IMR-90 (cell line): ENCODE data around the gene ASMTL. TPM values are rescaled to one million over a fixed set of nuclear protein-coding genes. Genes with fewer than 3 reads are reported as not detected.
A peak's percentile ranks its signal among the peaks of the same experiment; 100 is the strongest.

Experiments
- ATAC-seq: fragments of 200-7000 bp; cut with Tn5 transposase; 2 replicates; pipeline ENCODE4 v1.9.1; 2020; ENCODE audit warnings: low read depth, mild to moderate bottlenecking, moderate library complexity
- BruUV-seq: library from RNA; stranded (reverse); fragments of 400-500 nt; replicated peaks from 2 replicates; lab custom pipeline; 2021; lab: Mats Ljungman, UMichigan
- CTCF ChIA-PET: fragments of 300-600 bp; formaldehyde crosslinking; extraction: SDS; loops from one replicate; lab custom pipeline; 2021; ENCODE audit warnings: antibody characterized with exemption; lab: Yijun Ruan, JAX
- POLR2A ChIA-PET: fragments of 300-600 bp; sonication (Branson Sonifier 250); formaldehyde crosslinking; loops from one replicate; lab custom pipeline; 2022; ENCODE audit warnings: antibody characterized with exemption; ENCODE audit not compliant: unreplicated experiment; lab: Charles Lee
- DNase-seq: peaks from one replicate; pipeline ENCODE4 v3.0.0; 2013
- H2AFZ ChIP-seq: replicated peaks from 2 replicates; pipeline ENCODE3; 2013; ENCODE audit warnings: low read length, mild to moderate bottlenecking; ENCODE audit not compliant: poor library complexity
- H2AK5ac ChIP-seq: 2 replicates; pipeline ENCODE4 v1.6.1; 2013; ENCODE audit warnings: low read depth, low read length, inconsistent platforms
- H2AK9ac ChIP-seq: replicated peaks from 2 replicates; pipeline ENCODE3; 2013; ENCODE audit warnings: mild to moderate bottlenecking, low read depth, low read length, moderate library complexity; ENCODE audit not compliant: poor library complexity
- H2BK120ac ChIP-seq: 2 replicates; pipeline ENCODE4 v1.6.1; 2013; ENCODE audit warnings: low read depth, low read length, inconsistent platforms
- H2BK15ac ChIP-seq: 3 replicates; pipeline ENCODE4 v1.6.1; 2013; ENCODE audit warnings: low read depth, low read length, inconsistent platforms
- H2BK20ac ChIP-seq: 2 replicates; pipeline ENCODE4 v1.6.1; 2013; ENCODE audit warnings: low read depth, mild to moderate bottlenecking, inconsistent platforms, low read length, moderate library complexity
- H2BK5ac ChIP-seq: 2 replicates; pipeline ENCODE4 v1.6.1; 2013; ENCODE audit warnings: mild to moderate bottlenecking, low read depth, low read length, inconsistent platforms; ENCODE audit not compliant: poor library complexity, severe bottlenecking
- H3K14ac ChIP-seq: replicated peaks from 2 replicates; pipeline ENCODE4 v1.6.1; 2013; ENCODE audit warnings: low read depth, low read length, inconsistent platforms
- H3K18ac ChIP-seq: 2 replicates; pipeline ENCODE4 v1.6.1; 2013; ENCODE audit warnings: low read depth, low read length, control low read depth
- H3K23ac ChIP-seq: 2 replicates; pipeline ENCODE4 v1.6.1; 2013; ENCODE audit warnings: low read depth, low read length, inconsistent platforms
- H3K27ac ChIP-seq: 2 replicates; pipeline ENCODE4 v1.5.1; 2013; ENCODE audit warnings: mild to moderate bottlenecking, control low read depth, low read length; ENCODE audit not compliant: insufficient read depth
- H3K27me3 ChIP-seq: 2 replicates; pipeline ENCODE4 v1.6.1; 2013; ENCODE audit warnings: low read length; ENCODE audit not compliant: control insufficient read depth, insufficient read depth
- H3K36me3 ChIP-seq: 2 replicates; pipeline ENCODE4 v1.6.1; 2013; ENCODE audit warnings: low read length, mixed read lengths; ENCODE audit not compliant: control insufficient read depth, insufficient read depth
- H3K4ac ChIP-seq: 2 replicates; pipeline ENCODE4 v1.6.1; 2013; ENCODE audit warnings: low read depth, low read length, inconsistent platforms
- H3K4me1 ChIP-seq: 2 replicates; pipeline ENCODE4 v1.6.1; 2013; ENCODE audit warnings: low read length, mixed read lengths; ENCODE audit not compliant: control insufficient read depth, insufficient read depth
- H3K4me2 ChIP-seq: 2 replicates; pipeline ENCODE4 v1.6.1; 2013; ENCODE audit warnings: low read depth, mild to moderate bottlenecking, control low read depth, low read length, moderate library complexity
- H3K4me3 ChIP-seq: 2 replicates; pipeline ENCODE4 v1.5.1; 2013; ENCODE audit warnings: low read depth, mild to moderate bottlenecking, control low read depth, low read length, moderate library complexity; ENCODE audit not compliant: insufficient read depth
- H3K56ac ChIP-seq: 2 replicates; pipeline ENCODE4 v1.6.1; 2013; ENCODE audit warnings: low read length, inconsistent platforms; ENCODE audit not compliant: insufficient read depth; ENCODE audit errors: extremely low read depth
- H3K79me1 ChIP-seq, 2 experiments: 2 replicates each; pipeline ENCODE4 v1.6.1; 2013; ENCODE audit warnings: low read length in 2 of 2, inconsistent platforms in 1 of 2, low read depth in 1 of 2
- H3K9ac ChIP-seq: 2 replicates; pipeline ENCODE4 v1.6.1; 2013; ENCODE audit warnings: low read depth, low read length, control low read depth
- H3K9me1 ChIP-seq: 2 replicates; pipeline ENCODE4 v1.6.1; 2013; ENCODE audit warnings: low read length, inconsistent platforms; ENCODE audit not compliant: insufficient read depth
- H3K9me3 ChIP-seq: 2 replicates; pipeline ENCODE4 v1.6.1; 2013; ENCODE audit warnings: low read length; ENCODE audit not compliant: control insufficient read depth, insufficient read depth
- H4K20me1 ChIP-seq: 2 replicates; pipeline ENCODE4 v1.6.1; 2013; ENCODE audit warnings: low read length, inconsistent platforms; ENCODE audit not compliant: insufficient read depth
- H4K5ac ChIP-seq: 2 replicates; pipeline ENCODE4 v1.6.1; 2013; ENCODE audit warnings: mild to moderate bottlenecking, low read depth, low read length, control low read depth
- H4K8ac ChIP-seq, 2 experiments: 2 replicates each; pipeline ENCODE4 v1.6.1; 2013; ENCODE audit warnings: low read depth in 2 of 2, low read length in 2 of 2, control low read depth in 1 of 2, inconsistent platforms in 1 of 2
- H4K91ac ChIP-seq: 2 replicates; pipeline ENCODE4 v1.6.1; 2013; ENCODE audit warnings: low read depth, low read length, inconsistent platforms; ENCODE audit not compliant: insufficient read depth
- BHLHE40 ChIP-seq: fragments of 150-350 bp; IDR thresholded peaks from 2 replicates; pipeline ENCODE4 v1.6.1; 2016; ENCODE audit warnings: mild to moderate bottlenecking, low read depth, low read length
- CHD1 ChIP-seq: IDR thresholded peaks from 2 replicates; pipeline ENCODE4 v1.6.1; 2012; ENCODE audit warnings: low read depth, low read length, improper control_type of control experiment
- FOS ChIP-seq: fragments of 150-350 bp; IDR thresholded peaks from 2 replicates; pipeline ENCODE4 v1.6.1; 2016; ENCODE audit warnings: low read depth, low read length
- MAFK ChIP-seq: IDR thresholded peaks from 2 replicates; pipeline ENCODE4 v1.6.1; 2012; ENCODE audit warnings: low read depth, low read length, improper control_type of control experiment
- MAZ ChIP-seq: IDR thresholded peaks from 2 replicates; pipeline ENCODE4 v1.6.1; 2012; ENCODE audit warnings: low read depth, mild to moderate bottlenecking, low read length, improper control_type of control experiment, moderate library complexity, borderline replicate concordance
- MXI1 ChIP-seq: IDR thresholded peaks from 2 replicates; pipeline ENCODE4 v1.6.1; 2012; ENCODE audit warnings: low read depth, mild to moderate bottlenecking, low read length, moderate library complexity, borderline replicate concordance
- NFE2L2 ChIP-seq: fragments of 150-350 bp; IDR thresholded peaks from 2 replicates; pipeline ENCODE4 v1.6.1; 2016; ENCODE audit warnings: low read depth, mild to moderate bottlenecking, low read length
- POLR2A ChIP-seq: IDR thresholded peaks from 2 replicates; pipeline ENCODE4 v1.6.1; 2012; ENCODE audit warnings: mild to moderate bottlenecking, low read depth, low read length
- RAD21 ChIP-seq: IDR thresholded peaks from 2 replicates; pipeline ENCODE4 v1.6.1; 2012; ENCODE audit warnings: low read length, improper control_type of control experiment
- RFX5 ChIP-seq: IDR thresholded peaks from 2 replicates; pipeline ENCODE4 v1.8.0; 2012; ENCODE audit warnings: low read depth, mild to moderate bottlenecking, low read length, moderate library complexity
- SMC3 ChIP-seq: fragments of 150-350 bp; IDR thresholded peaks from 2 replicates; pipeline ENCODE4 v1.6.1; 2016; ENCODE audit warnings: low read depth, mild to moderate bottlenecking, antibody characterized with exemption, low read length, moderate library complexity
- WGBS, 2 experiments: methylation state at CpG; one replicate each; pipeline versions ENCODE4 v1.1.5 to v1.1.7; 2013; ENCODE audit warnings: missing lambda C conversion rate in 2 of 2; ENCODE audit not compliant: insufficient read length in 1 of 2; ENCODE audit errors: extremely low coverage in 2 of 2; 5-methylcytosine and 5-hydroxymethylcytosine counted together
- dilution Hi-C: fragments of 300-500 bp; cut with HindIII; formaldehyde crosslinking; loops from one replicate; pipeline ENCODE4 v1.14.3; 2018; ENCODE audit warnings: low sequenced_read_pairs; ENCODE audit not compliant: unreplicated experiment
- in situ Hi-C: fragments of 300-500 bp; cut with MboI; formaldehyde crosslinking; loops from 3 replicates; pipeline ENCODE4 v1.14.3; 2019; ENCODE audit warnings: low sequenced_read_pairs, inconsistent platforms, mixed read lengths
- intact Hi-C: fragments of 100-400 bp; cut with micrococcal nuclease; formaldehyde crosslinking; loops from 2 replicates; pipeline ENCODE4 v1.10.0; 2022
- polyA plus RNA-seq, 3 experiments: library from polyadenylated mRNA; depleted of rRNA; stranded (reverse); fragments of >200 nt; gene quantifications; 2 replicates each; pipeline ENCODE4 v1.2.3, GENCODE V29; 2012; ENCODE audit warnings: low replicate concordance in 1 of 3
- total RNA-seq: library from RNA; depleted of rRNA; stranded (reverse); fragments of >200 nt; gene quantifications from 2 replicates; pipeline ENCODE4 v1.2.3, GENCODE V29; 2012
- TF ChIP-seq, protein P1 (sequence below): fragments of 150-350 bp; IDR thresholded peaks from 2 replicates; pipeline ENCODE4 v1.6.1; 2016; ENCODE audit warnings: low read depth, mild to moderate bottlenecking, low read length, moderate library complexity, borderline replicate concordance
- TF ChIP-seq, protein P2 (sequence below): conservative IDR thresholded peaks from 2 replicates; pipeline ENCODE4 v1.5.1; 2012; ENCODE audit warnings: mild to moderate bottlenecking, low read depth, low read length, improper control_type of control experiment
- TF ChIP-seq, protein P3 (sequence below): fragments of 150-350 bp; IDR thresholded peaks from 2 replicates; pipeline ENCODE4 v1.6.1; 2017; ENCODE audit warnings: mild to moderate bottlenecking, antibody characterized with exemption, low read length, low read depth

Gene ASMTL
- total and polyA plus RNA-seq, 2 of the 4 experiments (the other 2 are of a cell fraction), result 13.4 to 33.4 TPM

DNA sequence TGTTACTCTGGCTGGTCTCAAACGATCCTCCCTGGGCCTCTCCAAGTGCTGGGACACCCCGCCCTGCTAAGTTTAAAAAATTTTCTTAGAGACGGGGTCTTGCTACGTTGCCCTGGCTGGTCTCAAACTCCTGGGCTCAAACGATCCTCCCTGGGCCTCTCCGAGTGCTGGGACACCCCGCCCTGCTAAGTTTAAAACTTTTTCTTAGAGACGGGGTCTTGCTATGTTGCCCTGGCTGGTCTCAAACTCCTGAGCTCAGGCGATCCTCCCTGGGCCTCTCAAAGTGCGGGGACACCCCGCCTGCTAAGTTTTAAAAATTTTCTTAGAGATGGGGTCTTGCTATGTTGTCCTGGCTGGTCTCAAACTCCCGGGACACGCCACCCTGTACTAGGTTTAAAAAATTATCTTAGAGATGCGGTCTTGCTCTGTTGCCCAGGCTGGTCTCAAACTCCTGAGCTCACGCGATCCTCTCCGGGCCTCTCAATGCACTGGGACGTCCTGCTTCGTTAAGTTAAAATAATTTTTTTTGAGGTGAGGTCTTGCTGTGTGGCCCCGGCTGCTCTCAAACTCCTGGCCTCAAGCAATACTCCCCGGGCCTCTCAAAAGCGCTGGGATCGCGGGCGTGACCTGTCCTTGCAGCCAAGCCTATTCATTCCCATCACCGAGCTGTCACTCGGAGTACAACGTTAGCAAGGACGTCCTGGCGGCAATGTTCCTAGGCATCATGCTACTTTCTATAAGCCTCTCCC is 61.9 kb downstream of the ASMTL start:
- Histone ChIP-seq H3K9me1 (peaks cover 6% of the 10 kb centered on the region; the same call in 1 of the 2 replicates), H3K23ac (0 out of 2 replicates have a peak overlapping the region, but pooled peaks have one; percentile 56), H4K91ac (0 out of 2 replicates have a peak overlapping the region, but pooled peaks have one; percentile 42), H3K4me2 (peak overlapping the region; percentile 82), H2BK120ac (no peak overlapping the region), H3K4ac (peak overlapping the region; percentile 79), H3K79me1 (peaks cover 5 to 51% of the 10 kb centered on the region in 2 experiments; a peak in 3 of 4 replicates), H3K9me3 (no peaks in the 10 kb centered on the region), H3K56ac (peak overlapping the region; percentile 22; the same call in 1 of the 2 replicates), H2AK9ac (peak overlapping the region; percentile 100), H3K4me3 (peak overlapping the region; percentile 94), H2AFZ (no peak overlapping the region), H2BK20ac (no peak overlapping the region), H3K27me3 (no peaks in the 10 kb centered on the region), H3K4me1 (no peaks in the 10 kb centered on the region; the same call in 1 of the 2 replicates), H3K9ac (peak overlapping the region; percentile 88), H4K8ac (peak overlapping the region in 1 of 2 experiments; percentile 45; a peak in 1 of 4 replicates), H3K18ac (no peak overlapping the region), H4K20me1 (peaks cover 60% of the 10 kb centered on the region), H2BK5ac (peak overlapping the region; percentile 23), H3K14ac (peak overlapping the region; percentile 84; the same call in 1 of the 2 replicates), H4K5ac (no peak overlapping the region), H3K36me3 (peaks cover 48% of the 10 kb centered on the region), H3K27ac (peak overlapping the region; percentile 67), H2AK5ac (peak overlapping the region; percentile 60; the same call in 1 of the 2 replicates), H2BK15ac (no peak overlapping the region)
- ChIA-PET POLR2A (no interaction called here), CTCF (no interaction called here)
- in situ Hi-C loops, result no loop called here
- BruUV-seq, result TSS peak; percentile 22
- whole genome bisulfite sequencing, 2 experiments, result 73% methylated on average over 7 of the region's 30 CpGs; no CpG with 5 or more reads in 1 of the 2 experiments
- dilution Hi-C loops, result no loop called here
- DNase-seq (no peak), ATAC-seq (no peak)
- intact Hi-C loops, result loop anchor here (10.0 kb wide), 1 partner anchor 54 kb away; no protein-coding TSS in a partner anchor
- TF ChIP-seq, protein P1, sequence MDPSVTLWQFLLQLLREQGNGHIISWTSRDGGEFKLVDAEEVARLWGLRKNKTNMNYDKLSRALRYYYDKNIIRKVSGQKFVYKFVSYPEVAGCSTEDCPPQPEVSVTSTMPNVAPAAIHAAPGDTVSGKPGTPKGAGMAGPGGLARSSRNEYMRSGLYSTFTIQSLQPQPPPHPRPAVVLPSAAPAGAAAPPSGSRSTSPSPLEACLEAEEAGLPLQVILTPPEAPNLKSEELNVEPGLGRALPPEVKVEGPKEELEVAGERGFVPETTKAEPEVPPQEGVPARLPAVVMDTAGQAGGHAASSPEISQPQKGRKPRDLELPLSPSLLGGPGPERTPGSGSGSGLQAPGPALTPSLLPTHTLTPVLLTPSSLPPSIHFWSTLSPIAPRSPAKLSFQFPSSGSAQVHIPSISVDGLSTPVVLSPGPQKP, result no peak
- TF ChIP-seq SMC3 (no peak), BHLHE40 (no peak), MXI1 (no peak), FOS (no peak), RAD21 (no peak), POLR2A (no peak), MAFK (no peak), NFE2L2 (no peak), CHD1 (no peak), RFX5 (no peak), MAZ (no peak)
- TF ChIP-seq, protein P2, sequence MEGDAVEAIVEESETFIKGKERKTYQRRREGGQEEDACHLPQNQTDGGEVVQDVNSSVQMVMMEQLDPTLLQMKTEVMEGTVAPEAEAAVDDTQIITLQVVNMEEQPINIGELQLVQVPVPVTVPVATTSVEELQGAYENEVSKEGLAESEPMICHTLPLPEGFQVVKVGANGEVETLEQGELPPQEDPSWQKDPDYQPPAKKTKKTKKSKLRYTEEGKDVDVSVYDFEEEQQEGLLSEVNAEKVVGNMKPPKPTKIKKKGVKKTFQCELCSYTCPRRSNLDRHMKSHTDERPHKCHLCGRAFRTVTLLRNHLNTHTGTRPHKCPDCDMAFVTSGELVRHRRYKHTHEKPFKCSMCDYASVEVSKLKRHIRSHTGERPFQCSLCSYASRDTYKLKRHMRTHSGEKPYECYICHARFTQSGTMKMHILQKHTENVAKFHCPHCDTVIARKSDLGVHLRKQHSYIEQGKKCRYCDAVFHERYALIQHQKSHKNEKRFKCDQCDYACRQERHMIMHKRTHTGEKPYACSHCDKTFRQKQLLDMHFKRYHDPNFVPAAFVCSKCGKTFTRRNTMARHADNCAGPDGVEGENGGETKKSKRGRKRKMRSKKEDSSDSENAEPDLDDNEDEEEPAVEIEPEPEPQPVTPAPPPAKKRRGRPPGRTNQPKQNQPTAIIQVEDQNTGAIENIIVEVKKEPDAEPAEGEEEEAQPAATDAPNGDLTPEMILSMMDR, result no peak
- TF ChIP-seq, protein P3, sequence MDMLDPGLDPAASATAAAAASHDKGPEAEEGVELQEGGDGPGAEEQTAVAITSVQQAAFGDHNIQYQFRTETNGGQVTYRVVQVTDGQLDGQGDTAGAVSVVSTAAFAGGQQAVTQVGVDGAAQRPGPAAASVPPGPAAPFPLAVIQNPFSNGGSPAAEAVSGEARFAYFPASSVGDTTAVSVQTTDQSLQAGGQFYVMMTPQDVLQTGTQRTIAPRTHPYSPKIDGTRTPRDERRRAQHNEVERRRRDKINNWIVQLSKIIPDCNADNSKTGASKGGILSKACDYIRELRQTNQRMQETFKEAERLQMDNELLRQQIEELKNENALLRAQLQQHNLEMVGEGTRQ, result no peak
